Thyroid gland (tissue), 4 donors: Measurements from ENCODE around the gene CBFA2T3. TPM values are rescaled to one million over a fixed set of nuclear protein-coding genes. Genes with fewer than 3 reads are reported as not detected.

Source experiments
- DNase-seq, 2 donors: peaks; one replicate each; pipeline ENCODE4 v3.0.0-alpha.2; 2019
- H3K27ac ChIP-seq, 3 donors: fragments of 200-600 bp; sonication (generic); 1 replicate in 2 of 3; 2 replicates in 1 of 3; pipeline ENCODE4 v1.5.1; 2016 to 2019; ENCODE audit warnings: mild to moderate bottlenecking in 1 of 3, moderate library complexity in 1 of 3
- H3K27me3 ChIP-seq: fragments of 200-600 bp; sonication (generic); one replicate; pipeline ENCODE4 v1.5.1; 2019
- H3K36me3 ChIP-seq, 2 donors: fragments of 200-600 bp; sonication (generic); one replicate each; pipeline ENCODE4 v1.5.1; 2016 to 2019
- H3K4me1 ChIP-seq, 2 donors: fragments of 200-600 bp; sonication (generic); one replicate each; pipeline ENCODE4 v1.5.1; 2017 to 2019
- H3K4me3 ChIP-seq, 3 donors: fragments of 200-600 bp; sonication (generic); replicated peaks in 1 of 3; 1 replicate in 2 of 3; 2 replicates in 1 of 3; pipeline ENCODE4 v1.5.1; 2016; ENCODE audit warnings: mild to moderate bottlenecking in 1 of 3
- H3K9me3 ChIP-seq: fragments of 200-600 bp; sonication (generic); one replicate; pipeline ENCODE4 v1.5.1; 2017
- POLR2A ChIP-seq, 2 donors: fragments of 450-650 bp; IDR thresholded peaks; one replicate each; pipeline ENCODE4 v1.6.1; 2017; ENCODE audit warnings: antibody characterized with exemption in 2 of 2, mild to moderate bottlenecking in 2 of 2, moderate library complexity in 1 of 2
- WGBS, 2 donors: methylation state at CpG; one replicate each; pipeline ENCODE4 v1.1.5; 2017; 5-methylcytosine and 5-hydroxymethylcytosine counted together
- intact Hi-C: fragments of 100-400 bp; cut with DNase I; formaldehyde crosslinking; loops from one replicate; pipeline ENCODE4 v1.15.1; 2023
- total RNA-seq, 4 donors: library from RNA; depleted of rRNA; stranded (reverse); fragments of >200 nt; gene quantifications; one replicate each; pipeline ENCODE4 v1.2.3, GENCODE V29; 2016
- TF ChIP-seq, protein P1 (sequence below), 6 experiments: fragments of 200-600 bp in 3 of 6; fragments of 450-650 bp in 3 of 6; sonication (generic) in 3 of 6; IDR thresholded peaks; one replicate each; pipeline ENCODE4 v1.5.1; 2016 to 2019; ENCODE audit warnings: antibody characterized with exemption in 6 of 6, mild to moderate bottlenecking in 2 of 6, inconsistent platforms in 1 of 6, moderate library complexity in 1 of 6

CBFA2T3 gene
- total RNA-seq, 4 donors from 2014 or later = 1.3 to 3.8 (median 2.6) TPM

DNA sequence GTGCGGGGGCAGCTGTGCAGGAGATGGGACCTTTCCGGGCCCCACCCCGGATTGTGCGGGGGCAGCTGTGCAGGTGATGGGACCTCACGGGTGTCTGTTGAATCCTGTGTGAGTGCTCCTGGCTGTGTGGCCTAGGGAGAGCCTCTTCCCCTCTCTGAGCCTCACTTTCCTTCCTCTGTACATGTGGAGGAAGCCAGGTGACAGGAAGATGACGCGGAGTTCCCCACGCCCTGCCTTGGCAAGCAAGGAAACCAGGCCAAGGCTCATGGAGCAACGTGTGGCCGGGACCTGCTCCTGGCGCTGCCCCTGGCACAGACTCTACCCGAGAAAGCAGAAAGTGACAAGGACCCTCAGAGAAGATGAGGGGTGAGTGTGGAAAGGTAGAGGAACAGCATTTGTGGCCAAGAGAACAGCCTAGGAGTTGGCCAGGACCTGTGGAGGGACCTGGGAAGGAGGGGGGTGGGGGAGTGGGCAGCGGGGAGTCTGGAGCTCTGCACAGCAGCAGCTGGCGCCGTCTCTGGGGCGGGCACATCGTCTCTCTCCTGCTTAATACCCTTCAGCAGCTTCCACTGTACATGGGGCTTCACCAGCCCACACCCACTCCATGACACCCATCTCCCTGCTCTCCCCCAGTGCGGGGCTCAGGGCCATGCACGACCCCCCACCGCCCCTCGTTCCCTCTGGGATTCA is 72.2 kb downstream of the CBFA2T3 start:
- H3K4me1 ChIP-seq = no peaks in the 10 kb centered on the region
- no peaks in the 10 kb centered on the region for H3K27me3 ChIP-seq
- H3K9me3 ChIP-seq = no peaks in the 10 kb centered on the region
- no peak for DNase-seq
- 74 to 87% methylated on average over 16 to 19 of the region's 21 CpGs for WGBS, 2 donors
- intact Hi-C loops = no loop called here
- no peak overlapping the region for H3K27ac ChIP-seq
- no peak overlapping the region for H3K4me3 ChIP-seq
- no peaks in the 10 kb centered on the region for H3K36me3 ChIP-seq
- TF ChIP-seq, protein P1, sequence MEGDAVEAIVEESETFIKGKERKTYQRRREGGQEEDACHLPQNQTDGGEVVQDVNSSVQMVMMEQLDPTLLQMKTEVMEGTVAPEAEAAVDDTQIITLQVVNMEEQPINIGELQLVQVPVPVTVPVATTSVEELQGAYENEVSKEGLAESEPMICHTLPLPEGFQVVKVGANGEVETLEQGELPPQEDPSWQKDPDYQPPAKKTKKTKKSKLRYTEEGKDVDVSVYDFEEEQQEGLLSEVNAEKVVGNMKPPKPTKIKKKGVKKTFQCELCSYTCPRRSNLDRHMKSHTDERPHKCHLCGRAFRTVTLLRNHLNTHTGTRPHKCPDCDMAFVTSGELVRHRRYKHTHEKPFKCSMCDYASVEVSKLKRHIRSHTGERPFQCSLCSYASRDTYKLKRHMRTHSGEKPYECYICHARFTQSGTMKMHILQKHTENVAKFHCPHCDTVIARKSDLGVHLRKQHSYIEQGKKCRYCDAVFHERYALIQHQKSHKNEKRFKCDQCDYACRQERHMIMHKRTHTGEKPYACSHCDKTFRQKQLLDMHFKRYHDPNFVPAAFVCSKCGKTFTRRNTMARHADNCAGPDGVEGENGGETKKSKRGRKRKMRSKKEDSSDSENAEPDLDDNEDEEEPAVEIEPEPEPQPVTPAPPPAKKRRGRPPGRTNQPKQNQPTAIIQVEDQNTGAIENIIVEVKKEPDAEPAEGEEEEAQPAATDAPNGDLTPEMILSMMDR (IDR thresholded peaks at IDR 0.05) = no peak
- TF ChIP-seq POLR2A (IDR thresholded peaks at IDR 0.05) = no peak

DNA sequence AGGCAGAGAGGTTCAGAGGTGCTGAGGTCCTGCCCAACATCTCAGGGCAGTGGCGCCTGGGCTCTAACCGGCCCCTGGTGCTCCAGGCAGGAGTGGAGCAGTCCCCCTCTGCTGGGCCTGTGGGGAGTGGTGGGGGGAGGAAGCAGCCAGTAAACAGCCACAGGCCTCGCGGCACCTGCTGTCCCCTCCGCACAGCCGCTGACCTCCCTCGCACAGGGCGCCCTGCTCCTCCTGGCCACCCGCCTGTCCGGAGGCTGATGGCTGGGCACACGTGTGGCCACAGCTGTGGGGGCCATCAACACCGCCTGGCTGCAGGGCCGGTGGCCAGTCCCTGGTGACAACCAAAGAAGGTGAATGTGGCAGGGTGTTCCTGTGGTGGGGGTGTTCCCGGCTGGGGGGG is 73.7 kb downstream of the CBFA2T3 start:
- Histone ChIP-seq H3K36me3 (no peaks in the 10 kb centered on the region), H3K27ac (no peak overlapping the region), H3K4me3 (no peak overlapping the region), H3K27me3 (no peaks in the 10 kb centered on the region), H3K4me1 (no peaks in the 10 kb centered on the region), H3K9me3 (no peaks in the 10 kb centered on the region)
- intact Hi-C loops = no loop called here
- DNase-seq = no peak
- WGBS, 2 donors = 68 to 88% methylated on average over 5 to 12 of the region's 14 CpGs
- TF ChIP-seq POLR2A (IDR thresholded peaks at IDR 0.05) = no peak
- TF ChIP-seq, protein P1 (IDR thresholded peaks at IDR 0.05) = no peak

DNA sequence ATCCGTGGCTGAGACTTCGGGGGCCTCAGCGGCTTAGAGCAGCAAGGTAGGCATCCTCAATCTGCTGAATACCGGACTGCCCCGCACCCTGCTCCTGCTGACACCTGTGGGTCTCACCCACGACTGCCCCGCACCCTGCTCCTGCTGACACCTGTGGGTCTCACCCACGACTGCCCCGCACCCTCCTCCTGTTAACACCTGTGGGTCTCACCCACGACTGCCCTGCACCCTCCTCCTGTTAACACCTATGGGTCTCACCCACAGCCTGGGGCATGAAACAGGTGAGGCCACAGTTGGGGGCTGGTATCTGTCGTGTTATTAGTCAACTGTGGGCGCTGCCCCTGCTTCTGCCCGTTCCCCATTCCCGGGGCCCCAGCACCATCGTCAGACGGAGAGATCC is 74.3 kb downstream of the CBFA2T3 start:
- Histone ChIP-seq H3K36me3 (no peaks in the 10 kb centered on the region), H3K9me3 (no peaks in the 10 kb centered on the region), H3K27me3 (no peaks in the 10 kb centered on the region), H3K4me3 (no peak overlapping the region), H3K27ac (no peak overlapping the region), H3K4me1 (no peaks in the 10 kb centered on the region)
- DNase-seq = no peak
- intact Hi-C loops = no loop called here
- TF ChIP-seq, protein P1 (IDR thresholded peaks at IDR 0.05) = no peak
- no peak for TF ChIP-seq POLR2A (IDR thresholded peaks at IDR 0.05)
- 90 to 93% methylated on average over 10 to 16 of the region's 16 CpGs for WGBS, 2 donors

DNA sequence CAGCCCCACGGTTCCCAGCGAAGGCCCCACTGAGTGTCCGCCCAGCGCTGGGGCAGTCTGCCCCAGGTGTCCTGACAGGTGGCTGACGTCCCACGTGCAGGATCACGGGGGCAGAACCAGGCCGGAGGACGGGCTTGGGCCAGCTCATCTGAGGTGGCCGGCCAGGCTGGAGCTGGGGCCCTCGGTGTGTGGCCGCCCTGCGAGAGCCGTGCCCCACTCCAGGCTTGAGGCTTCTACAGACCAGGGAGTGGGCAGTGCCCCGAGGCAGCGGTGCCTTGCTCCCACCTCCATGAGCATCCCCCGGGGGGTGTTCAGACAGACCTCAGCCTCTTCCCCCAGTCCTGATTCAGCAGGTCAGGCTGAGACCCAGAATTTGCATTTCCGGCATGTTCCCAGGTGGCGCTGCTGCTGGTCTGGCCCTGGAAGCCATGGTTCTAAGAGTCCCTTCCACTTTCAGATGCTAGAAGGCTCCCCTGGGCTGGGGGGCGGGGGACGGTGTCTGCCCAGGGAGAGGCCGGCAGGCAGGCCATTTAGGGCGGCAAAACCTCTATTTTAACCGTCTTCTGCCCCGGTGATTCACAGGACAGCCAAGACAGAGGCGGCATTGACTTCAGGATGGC is 75.2 kb downstream of the CBFA2T3 start:
- Histone ChIP-seq H3K27me3 (no peaks in the 10 kb centered on the region), H3K4me3 (no peak overlapping the region), H3K27ac (no peak overlapping the region), H3K9me3 (no peaks in the 10 kb centered on the region), H3K36me3 (no peaks in the 10 kb centered on the region), H3K4me1 (no peaks in the 10 kb centered on the region)
- TF ChIP-seq POLR2A (IDR thresholded peaks at IDR 0.05) = no peak
- TF ChIP-seq, protein P1 (IDR thresholded peaks at IDR 0.05) = no peak
- WGBS, 2 donors = 77 to 84% methylated on average over 12 to 13 of the region's 26 CpGs
- intact Hi-C loops = no loop called here
- no peak for DNase-seq

DNA sequence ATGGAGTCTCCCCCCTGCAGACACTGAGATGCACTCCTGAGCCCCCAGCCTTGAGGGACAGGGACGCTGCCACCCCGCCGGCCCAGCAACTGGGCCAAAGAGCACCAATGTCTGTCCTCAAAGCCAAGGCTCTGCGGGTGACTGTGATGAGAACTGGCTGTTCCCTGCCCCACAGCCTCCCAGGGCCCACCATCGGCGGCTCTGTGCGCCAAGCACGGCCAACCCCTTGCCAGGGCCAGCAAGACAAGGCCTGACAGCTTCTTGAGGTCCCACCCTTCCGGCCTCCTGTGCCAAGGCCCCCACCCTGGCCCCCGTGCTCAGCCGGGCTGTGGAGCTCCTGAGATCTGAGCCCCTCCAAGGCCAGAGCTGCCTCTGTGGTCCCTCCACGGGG is 76.3 kb downstream of the CBFA2T3 start:
- no peaks in the 10 kb centered on the region for H3K27me3 ChIP-seq
- 73 to 90% methylated on average over 3 to 5 of the region's 12 CpGs for WGBS, 2 donors
- H3K36me3 ChIP-seq = no peaks in the 10 kb centered on the region
- intact Hi-C loops = no loop called here
- no peak for TF ChIP-seq POLR2A (IDR thresholded peaks at IDR 0.05)
- TF ChIP-seq, protein P1 (IDR thresholded peaks at IDR 0.05) = no peak
- H3K4me3 ChIP-seq = no peak overlapping the region
- H3K27ac ChIP-seq = no peak overlapping the region
- H3K9me3 ChIP-seq = no peaks in the 10 kb centered on the region
- DNase-seq = no peak
- H3K4me1 ChIP-seq = no peaks in the 10 kb centered on the region
